PFSK-1 (cell line): ENCODE results near the gene TRUB1.

Source experiments
- FOXP2 ChIP-seq: optimal IDR thresholded peaks from 2 replicates; pipeline ENCODE3; 2011; ENCODE audit warnings: borderline replicate concordance, control low read depth, inconsistent platforms; ENCODE audit not compliant: insufficient read depth; ENCODE audit errors: extremely low read length, extremely low read depth
- POLR2AphosphoS5 ChIP-seq: IDR thresholded peaks from 2 replicates; pipeline ENCODE4 v1.6.1; 2012; ENCODE audit warnings: low read depth, mild to moderate bottlenecking, control low read depth, low read length, moderate library complexity
- REST ChIP-seq, 2 experiments: IDR thresholded peaks; 2 replicates each; pipeline versions ENCODE4 v1.6.1 to v1.8.0; 2011 to 2012; ENCODE audit warnings: low read depth in 2 of 2, low read length in 2 of 2, control low read depth in 1 of 2, inconsistent platforms in 1 of 2, mild to moderate bottlenecking in 1 of 2, moderate library complexity in 1 of 2; ENCODE audit not compliant: insufficient read depth in 1 of 2
- SIN3A ChIP-seq: IDR thresholded peaks from 2 replicates; pipeline ENCODE4 v1.6.1; 2012; ENCODE audit warnings: mild to moderate bottlenecking, low read length, moderate library complexity, borderline replicate concordance; ENCODE audit not compliant: insufficient read depth
- TAF1 ChIP-seq: IDR thresholded peaks from 2 replicates; pipeline ENCODE4 v1.6.1; 2012; ENCODE audit warnings: low read length, control low read depth, borderline replicate concordance; ENCODE audit not compliant: insufficient read depth

GRCh38 chr10:114906981-114907380 is 31.0 kb upstream of the TRUB1 start:
- no peak for TF ChIP-seq TAF1
- no peak for TF ChIP-seq POLR2AphosphoS5
- TF ChIP-seq SIN3A = no peak
- TF ChIP-seq REST (IDR thresholded peaks at IDR 0.05; ENCODE audit: insufficient read depth in 1 of 2, low read depth in 2 of 2, low read length in 2 of 2) = no peak
- TF ChIP-seq FOXP2 = no peak
